Erythroblast (primary cell): Measurements from ENCODE around the gene CEACAM6.
"Not testable (repeated sequence)": the region's sequence is repeated elsewhere in the genome, so short reads cannot be mapped to it uniquely, and the experiment has no call there.

Experiments used
- GATA1 ChIP-seq: IDR thresholded peaks from 2 replicates; pipeline ENCODE4 v1.6.1; 2011; ENCODE audit warnings: low read depth, mild to moderate bottlenecking, control low read depth, low read length, moderate library complexity
- POLR2A ChIP-seq: IDR thresholded peaks from 2 replicates; pipeline ENCODE4 v1.6.1; 2011; ENCODE audit warnings: mild to moderate bottlenecking, low read length

- not testable (repeated sequence) for TF ChIP-seq POLR2A, GATA1
Observed at GRCh38 chr19:41789053-41789452, 33.7 kb downstream of the CEACAM6 start.
